Activated CD8-positive, alpha-beta memory T cell treated with anti-CD3 and anti-CD28 coated beads for 48 hours (primary cell): ENCODE measurements around the gene SYMPK.

Source experiments
- DNase-seq, 3 experiments: peaks; one replicate each; pipeline ENCODE4 v3.0.0-alpha.2; 2020; ENCODE audit warnings: low read depth in 2 of 3, low spot score in 2 of 3

The SYMPK gene

DNA sequence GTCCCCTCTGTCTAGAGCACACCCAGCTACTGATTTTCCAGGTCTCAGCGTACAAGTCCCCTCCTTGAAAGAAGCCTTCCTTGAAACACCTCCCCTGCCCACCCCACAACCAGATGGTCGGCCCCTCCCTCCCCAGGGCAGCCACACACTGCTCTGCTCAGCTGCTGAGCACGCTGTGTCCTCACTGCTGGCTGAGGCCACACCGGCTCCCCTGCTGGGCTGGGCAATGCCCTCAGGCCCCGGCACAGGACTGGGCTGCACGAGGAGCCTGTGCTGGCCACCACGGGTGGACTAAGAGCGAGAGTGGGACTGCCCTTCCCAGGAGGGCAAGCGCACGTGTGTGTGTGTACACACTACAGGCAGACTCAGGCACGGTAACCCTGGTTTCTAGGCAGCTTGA is 36.0 kb downstream of the SYMPK start:
- no peak for DNase-seq

DNA sequence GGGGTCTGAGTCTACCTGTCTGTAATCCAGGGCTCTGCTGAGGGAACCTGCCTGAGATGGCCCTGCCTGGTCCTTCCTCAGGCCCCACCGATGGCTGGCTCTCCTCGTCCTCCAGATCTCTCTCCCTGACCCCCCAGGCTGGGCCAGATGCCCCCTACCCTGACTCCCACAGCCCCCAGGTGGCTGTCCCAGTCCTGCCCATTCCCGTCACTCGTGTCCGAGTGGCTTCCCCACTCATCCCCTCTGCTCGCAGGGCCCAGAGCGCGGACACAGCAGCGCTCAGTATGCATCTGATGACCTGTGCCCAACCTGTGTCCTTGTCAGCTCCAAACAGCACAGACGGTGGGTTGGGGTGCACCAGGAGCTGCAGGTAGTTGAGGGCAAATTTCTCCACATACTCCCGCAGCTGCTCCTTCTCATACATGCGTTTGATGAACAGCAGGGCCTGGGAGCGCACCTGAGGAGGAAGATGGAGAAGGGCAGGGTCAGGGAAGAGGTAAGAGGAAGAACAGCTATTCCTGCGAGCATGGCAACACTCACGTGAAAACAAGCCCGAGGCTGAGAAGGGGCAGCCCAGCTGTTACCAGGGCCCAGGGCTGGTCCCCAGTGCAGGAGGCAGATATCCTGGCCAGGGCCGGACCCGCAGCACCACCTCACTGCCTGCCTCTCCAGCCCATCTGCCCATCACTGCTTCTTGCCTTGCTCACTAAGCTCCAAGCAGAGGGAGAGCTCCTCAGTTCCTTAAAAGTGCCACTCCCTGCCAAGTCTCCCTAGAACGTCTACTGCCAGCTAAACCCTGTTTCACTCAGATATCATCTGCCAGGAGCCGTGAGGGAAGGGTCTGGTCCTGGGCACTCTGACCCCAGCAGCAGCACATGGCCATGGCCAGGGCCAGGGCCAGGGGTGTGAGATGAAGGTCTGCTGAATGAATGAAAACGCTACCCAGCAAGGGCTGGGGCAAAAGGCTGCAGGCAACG is 36.7 kb downstream of the SYMPK start:
- no peak for DNase-seq

DNA sequence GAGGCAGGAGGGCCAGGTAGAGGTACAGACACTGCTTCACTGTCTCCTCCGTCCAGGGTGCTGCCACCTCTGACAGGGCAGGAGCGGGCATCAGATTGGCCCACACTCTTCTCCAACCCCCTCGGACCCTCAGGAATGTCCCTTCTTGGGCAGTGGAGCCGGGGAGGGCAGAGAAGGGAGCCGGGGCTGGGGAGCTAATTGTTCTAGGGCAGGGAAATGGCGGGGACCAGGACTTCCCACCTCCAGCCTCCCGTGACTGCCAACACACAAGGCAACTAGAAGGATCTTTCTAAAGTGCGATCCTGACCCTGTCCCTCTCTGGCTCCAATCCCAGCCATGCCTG is 37.7 kb downstream of the SYMPK start:
- DNase-seq = no peak

DNA sequence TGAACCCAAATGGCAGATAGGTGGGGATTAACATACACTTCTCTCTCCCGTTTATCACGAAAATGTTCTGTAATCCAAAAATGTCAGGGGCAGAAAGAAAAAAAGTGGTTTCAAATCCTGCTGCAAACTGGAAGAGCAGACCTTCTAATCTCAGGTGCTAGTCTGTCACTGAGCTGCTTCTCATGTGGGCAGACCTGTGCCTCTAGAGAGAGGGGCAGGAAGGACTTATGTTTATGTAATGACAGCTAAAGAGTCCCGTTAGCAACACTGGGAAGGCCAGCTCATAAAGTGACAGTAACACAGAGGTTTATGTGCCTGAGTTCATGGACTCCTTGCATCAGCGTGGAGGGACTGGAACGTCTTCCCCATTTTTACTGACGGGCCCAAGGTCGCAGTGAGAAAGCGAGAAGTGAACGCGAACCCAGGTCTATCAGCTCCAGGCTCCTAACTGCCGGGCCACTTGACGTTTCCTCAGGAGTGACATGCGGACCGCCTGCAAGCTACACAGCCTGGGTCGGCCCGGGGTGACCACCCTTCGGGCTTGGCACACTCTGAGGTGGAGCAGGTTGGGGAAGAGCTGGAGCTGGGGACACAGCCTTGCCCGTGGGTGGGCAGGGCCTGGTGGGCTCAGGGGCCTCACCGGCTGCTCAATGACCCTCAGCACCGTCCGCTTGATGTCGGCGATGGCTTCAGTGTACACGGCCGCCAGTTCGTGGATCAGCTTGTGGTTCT is 38.2 kb downstream of the SYMPK start:
- DNase-seq = no peak

DNA sequence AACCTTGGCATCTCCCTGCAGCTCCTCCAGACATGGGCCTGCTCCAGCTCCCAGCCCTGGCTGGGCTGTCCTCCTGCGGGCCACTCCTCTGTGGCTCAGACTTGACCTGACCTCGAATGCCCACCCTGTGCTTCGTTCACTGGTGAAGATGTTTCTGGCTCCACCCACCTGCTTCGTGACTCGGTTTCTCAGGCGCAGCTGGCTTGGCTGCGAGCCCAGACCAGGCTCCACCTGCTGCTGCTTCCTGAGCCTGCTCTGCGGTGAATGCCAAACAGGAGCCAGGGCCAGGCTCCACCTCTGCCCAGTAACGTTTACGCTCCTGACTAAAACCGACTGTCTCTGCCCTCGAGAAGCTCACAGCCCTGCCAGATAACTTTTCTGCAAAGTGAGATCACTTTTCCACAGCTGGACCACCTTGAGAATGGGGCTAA is 38.9 kb downstream of the SYMPK start:
- DNase-seq = no peak

DNA sequence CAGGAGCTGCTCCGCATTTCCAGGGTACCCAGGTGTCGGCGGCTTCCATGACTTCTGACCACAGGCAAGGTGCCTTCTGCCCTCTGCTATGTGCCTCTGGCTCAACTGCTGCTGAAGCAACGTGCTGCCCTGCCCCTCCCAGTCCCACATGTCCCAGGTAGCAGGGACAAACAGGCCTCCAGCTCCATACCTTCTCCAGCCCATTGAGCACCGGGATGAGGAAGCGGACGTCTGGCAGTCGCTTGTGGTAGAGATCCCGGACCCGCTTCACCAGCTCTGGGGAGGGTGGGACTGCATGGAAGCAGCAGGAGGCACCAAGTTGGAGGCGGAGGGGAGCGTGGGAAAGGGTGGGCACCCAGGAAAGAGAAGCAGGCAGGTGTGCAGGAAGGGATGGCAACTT is 39.8 kb downstream of the SYMPK start:
- DNase-seq = no peak

DNA sequence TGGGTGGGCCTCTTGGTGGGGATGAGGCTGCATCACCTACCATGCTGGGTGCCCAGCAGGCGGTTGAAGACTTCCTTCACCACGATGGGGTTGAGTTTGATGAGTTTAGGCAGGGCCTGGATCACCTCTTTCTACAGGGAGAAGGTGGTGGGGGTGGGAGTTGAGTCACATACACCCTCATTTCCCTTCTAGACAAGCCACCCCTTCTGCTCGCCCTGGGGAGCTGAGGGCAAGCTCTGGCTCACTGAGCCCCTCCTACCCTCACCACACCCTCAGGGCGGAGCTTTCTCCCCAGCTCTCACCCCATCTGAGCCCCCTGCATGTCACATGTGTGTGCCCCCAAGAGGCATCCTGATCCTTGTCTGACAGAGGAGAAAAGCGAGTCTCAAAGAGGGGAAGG is 40.2 kb downstream of the SYMPK start:
- DNase-seq = no peak

DNA sequence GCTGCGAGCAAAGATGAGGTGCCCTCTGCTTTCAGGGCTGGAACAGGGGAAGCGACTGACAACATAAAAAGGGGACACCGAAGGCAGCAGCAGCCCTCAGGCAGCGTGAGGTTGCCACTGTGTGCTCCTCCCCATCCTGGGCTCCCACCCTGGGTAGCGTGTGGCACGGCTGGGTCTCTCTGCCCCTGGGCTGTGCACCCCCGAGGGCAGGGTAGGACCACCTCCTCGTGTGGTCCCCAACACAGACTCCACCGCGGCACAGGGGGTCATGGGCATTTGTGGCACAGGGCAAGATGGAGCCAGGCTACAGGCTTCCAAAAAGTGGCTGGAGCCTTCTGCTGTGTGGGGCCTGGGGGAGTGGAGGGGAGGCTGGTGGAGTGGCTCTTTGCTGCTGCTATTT is 41.4 kb downstream of the SYMPK start:
- DNase-seq = no peak

DNA sequence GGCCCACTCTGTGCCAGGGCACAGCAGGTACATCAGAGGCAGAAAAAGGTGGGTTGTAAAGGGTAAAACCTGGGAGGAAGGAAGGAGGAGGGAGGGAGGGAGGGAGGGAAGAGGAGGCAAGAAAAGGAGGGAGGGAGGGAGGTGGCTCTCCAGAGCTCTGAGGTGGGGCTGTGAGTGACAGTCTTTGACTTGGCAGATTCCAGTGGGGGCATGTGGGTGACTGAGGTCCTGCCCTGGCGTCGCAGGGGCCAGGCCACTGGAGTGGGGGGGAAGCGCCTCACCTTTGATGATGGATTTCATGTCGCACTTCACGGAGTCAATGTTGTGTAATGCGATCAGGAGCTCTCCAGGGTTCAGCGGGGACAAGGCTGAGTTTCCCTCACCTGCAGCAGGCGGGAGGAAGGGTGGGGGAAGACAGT is 41.8 kb downstream of the SYMPK start:
- DNase-seq = no peak

DNA sequence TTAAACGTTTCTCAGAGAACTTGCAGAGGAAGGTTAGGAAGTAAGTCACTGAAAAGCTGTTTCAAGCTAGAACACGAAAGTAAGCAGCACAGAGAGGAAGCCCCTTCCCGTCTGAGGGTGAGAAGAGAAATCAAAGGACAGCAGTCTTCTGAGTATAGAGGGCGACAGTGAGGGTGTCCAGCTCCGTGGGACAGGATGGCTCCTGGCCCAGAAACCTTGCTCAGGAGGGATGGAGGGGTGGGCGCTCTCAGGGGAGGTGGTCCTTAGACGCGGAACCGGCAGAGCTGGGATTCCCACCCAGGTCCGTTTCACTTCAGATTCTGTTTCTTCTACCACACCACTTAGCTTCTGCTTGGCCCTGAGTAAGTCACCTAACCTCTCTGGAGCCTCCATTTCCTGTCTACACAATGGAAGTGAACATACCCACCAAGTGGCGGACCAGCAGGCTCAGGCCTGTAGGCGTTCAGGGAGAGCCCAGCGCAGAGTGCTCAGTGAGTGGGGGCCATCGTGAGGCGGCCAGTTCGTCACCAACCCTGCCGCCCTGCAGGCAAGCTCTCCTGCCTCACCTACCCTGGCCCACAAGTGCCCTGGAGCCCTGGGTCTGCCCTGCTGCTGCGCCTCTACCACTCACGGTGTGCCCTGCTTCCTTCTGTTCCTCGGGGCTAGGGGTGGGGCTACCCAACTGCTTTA is 42.4 kb downstream of the SYMPK start:
- DNase-seq = no peak

DNA sequence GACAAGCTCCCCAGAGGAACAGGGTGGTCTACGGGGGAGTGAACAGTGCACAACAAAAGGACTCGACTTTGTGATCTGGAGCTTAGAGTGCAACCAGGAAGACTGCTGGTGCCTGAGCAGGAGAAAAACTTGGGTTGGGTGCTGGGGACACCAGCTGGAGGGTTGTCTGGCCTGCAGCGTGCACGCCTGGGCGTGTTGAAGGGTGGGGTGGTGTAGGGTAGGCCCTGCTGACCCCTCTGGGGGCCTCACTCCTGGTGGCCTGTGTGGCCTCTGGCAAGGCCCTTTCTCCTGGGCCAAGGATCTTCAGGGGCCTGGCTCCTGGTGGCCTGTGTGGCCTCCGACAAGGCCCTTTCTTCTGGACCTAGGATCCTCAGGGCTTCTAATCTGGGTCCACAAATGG is 43.2 kb downstream of the SYMPK start:
- DNase-seq = no peak

DNA sequence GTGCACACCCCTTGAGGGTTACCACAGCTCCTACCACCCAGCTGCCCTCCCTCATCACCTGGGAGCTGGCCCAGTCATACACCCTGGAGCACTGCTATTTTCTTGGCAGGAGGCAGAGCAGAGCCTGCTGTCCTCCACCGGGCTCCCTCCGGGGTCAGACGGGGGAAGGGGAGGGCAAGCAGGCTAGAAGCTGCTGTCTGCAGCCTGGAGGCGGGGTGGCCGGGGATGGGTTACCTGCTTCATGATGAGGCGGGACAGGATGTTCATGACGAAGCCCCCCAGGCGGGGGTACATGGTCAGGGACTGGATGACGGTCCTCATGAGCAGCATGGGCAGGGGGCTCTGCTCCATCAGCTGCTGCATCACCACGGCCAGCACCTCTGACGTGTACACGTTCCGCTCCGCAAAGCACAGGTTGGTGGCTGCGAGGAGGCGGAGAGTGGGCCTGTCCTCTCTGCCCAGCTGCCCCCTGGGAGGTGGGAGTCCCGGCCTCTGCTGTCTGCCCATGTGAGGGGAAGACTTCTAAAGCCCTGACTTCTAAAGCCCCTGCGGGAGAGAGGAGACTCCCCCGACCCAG is 45.1 kb downstream of the SYMPK start:
- no peak for DNase-seq

DNA sequence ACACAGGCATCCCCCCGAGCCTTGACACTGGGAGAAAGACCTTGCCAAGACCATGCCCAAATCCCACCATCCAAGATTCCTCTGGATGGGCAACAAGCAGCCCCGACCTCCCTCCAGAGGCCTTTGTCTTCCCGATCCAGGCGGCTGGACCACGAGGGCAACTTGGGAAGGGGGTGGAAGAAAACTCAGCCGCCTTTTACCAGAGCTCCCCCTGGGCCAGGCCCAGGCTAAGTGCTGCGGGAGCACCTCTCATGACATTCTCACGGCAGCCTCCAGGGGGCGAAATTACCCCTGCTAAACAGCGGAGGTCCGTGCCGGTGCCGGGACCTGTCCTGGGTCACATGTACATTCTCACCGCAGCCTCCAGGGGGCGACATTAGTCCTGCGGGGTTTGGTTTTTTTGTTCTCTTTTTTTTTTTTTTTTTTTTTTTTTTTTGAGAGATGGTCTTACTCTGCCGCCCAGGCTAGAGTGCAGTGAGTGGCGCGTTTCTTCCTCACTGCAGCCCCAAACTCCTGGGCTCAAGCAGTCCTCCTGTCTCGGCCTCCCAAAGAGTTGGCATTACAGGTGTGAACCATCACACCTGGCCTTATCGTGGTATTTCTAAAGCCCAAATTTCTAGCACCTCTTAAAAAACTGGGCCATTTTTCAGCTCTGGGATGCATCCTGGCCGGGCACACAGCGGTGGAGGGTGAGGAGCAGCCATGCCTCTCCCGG is 45.8 kb downstream of the SYMPK start:
- DNase-seq = peak; percentile 80 to 99 (median 95)

DNA sequence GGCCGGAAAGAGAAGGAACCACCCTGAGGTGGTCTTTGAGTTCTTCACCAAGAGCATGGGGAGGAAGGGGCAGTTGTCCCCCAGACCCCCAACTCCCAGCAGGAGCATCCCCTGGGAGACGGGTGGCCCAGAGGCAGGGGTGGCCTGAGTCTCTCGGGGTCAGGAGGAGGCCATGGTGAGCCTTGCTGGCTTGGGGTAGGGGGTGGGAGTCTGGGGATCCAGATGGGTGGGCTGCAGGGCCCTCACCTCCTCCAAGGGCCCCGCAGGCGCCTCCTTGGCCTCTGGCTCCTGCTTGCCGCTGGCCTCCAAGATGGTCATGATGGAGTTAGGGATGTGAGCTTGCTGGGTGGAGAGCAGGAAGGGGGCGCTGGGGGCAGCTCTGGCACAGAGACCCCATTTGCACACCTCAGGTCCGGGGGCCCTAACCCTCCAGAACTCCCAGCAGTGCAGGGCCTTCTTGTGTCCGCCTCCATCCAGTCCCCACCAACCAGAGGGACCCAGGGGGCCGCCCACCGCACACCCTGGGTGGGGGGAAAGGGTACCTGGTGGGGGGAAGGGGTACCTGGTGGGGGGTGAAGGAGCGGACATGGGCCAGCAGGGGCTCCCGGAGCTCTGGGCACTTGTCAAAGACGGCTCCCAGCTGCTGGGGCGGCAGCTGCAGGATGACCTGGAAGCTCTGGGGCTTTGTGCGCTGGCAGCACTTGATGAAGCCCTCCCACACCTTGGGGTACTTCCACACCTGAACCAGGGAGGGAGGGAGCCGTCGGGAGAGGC is 46.5 kb downstream of the SYMPK start:
- DNase-seq = no peak

DNA sequence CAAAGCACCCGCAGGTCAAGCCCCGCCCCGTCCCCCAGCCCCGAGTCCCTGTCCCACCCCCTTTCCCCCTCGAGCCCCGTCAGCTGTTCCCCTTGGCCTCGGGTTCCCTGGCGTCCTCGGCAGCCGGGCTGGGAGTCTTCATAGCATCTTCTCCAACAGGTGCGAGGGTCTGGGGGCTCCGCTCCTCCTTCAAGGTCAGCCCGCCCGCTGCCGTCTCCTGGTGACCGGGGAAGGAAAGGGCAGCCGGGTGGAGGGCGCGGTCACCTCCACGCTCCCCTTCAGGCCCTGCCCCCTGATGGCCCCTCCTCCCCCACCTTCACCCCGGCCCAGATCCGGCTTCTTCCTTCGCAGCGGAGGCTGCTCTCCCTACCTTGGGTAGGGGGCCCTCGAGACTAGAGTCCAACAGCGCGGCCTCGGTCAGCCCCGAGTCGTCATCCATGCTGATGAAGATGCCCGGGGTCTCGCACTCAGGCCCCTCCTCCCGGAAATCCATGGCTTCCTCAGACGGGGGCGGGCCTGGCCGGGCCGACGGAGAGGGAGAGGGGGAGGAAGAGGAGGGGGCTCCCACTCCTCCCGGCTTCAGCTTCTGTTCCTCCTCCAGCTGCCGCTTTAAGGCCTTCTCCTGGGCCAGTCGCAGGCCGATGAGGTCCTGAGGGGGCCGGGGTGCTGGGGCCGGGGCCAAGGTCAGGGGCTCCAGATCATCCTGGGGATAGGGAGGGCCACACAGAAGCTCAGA is 47.3 kb downstream of the SYMPK start:
- DNase-seq = no peak

DNA sequence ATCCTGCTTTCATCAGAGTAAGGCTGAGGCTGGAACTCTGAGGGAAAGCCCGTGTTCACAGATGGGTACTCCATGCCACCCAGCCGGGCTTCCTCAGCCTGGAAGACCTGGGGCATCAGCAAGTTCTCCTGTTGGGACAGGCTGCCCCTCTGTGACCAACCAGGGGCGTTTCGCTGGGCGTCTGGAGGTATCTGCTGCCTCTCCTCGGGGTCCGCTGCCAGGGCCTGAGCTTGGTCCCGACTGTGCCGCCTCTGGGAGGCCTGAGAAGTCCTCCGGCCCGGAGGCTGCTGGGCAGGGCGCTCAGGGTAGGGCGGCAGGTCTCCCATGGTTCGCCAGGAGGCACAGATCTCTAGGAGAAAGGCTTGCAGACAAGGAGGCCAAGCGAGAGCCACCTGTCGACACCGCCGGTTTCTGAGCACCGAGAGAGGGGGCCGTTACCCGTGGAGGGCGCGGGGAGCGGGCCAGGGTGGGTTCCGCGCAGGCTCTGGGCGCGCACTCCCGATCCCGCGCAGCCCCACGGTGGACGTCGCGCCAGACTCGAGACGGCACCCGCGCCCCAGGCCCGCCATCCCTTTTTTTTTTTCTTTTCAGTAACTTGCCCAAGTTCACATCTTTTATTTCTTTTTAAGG is 48.0 kb downstream of the SYMPK start, which contains the start of gene RSPH6A:
Gene RSPH6A (minus strand): TSS at position 458 of the 630 bp plus-strand sequence. CDS start 132 bp downstream, at position 326.
- DNase-seq = no peak

DNA sequence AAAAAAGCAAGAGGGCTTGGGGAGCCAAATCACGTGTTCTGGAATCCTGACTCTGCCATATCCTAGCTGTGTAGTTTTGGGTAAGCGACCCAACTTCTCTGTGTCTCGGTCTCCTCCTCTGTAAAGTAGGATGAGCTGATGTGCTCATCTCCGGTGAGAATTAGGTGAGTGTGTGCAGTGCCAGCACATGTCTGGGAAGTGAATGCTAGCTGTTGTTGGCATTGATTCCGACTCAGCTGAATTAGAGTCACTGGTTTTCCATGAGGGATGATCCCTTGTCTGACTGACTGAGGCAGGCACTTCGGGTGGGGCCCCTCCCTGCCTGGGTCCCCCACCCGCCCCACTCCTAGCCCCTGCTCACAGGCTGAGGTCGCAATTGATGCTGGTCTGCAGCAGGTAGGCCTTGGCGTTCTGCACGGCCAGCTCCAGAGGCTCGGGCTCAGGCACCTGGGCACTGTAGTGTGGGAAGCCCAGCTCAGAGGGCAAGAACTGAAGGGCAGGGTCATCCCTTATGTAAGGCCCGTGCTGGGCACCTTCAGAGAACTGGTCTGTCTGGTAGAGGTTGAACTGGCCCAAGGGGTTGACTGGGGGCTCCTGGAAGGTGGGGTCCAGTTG is 48.7 kb downstream of the SYMPK start:
- no peak for DNase-seq

DNA sequence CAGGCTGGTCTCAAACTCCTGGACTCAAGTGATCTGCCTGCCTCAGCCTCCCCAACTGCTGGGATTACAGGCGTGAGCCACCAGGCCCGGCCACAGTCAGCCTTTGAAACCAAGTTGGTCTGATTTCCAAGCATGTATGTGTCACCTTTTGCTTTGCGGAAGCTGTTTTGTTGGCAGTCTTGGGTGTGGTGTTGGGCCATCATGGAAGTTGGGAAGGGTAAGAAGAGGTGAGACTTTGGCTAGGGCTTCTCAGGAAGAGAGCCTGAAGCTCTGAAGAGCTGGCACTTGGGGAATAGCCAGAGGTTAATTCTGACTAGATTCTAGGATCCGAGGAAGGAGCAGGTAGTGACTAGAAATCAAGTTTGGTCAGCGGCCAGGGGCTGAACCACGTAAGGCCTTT is 50.6 kb downstream of the SYMPK start:
- DNase-seq = no peak
